Astrocyte of the spinal cord (primary cell): Measurements from ENCODE around the gene ZNF600.
"Not testable (repeated sequence)": the region's sequence is repeated elsewhere in the genome, so short reads cannot be mapped to it uniquely, and the experiment has no call there.

Source experiments
- DNase-seq: peaks from one replicate; pipeline ENCODE4 v3.0.0; 2011; ENCODE audit warnings: low read depth, low spot score
- H3K4me3 ChIP-seq: 2 replicates; pipeline ENCODE4 v1.5.1; 2011; ENCODE audit warnings: low read depth, mild to moderate bottlenecking, low read length, moderate library complexity
- CTCF ChIP-seq: IDR thresholded peaks from 2 replicates; pipeline ENCODE4 v1.5.1; 2012; ENCODE audit warnings: low read depth, mild to moderate bottlenecking, low read length, inconsistent platforms
- in situ Hi-C: cut with HindIII; loops from 2 replicates; pipeline ENCODE4 v1.10.0; 2017; ENCODE audit warnings: low sequenced_read_pairs

ZNF600 gene

DNA sequence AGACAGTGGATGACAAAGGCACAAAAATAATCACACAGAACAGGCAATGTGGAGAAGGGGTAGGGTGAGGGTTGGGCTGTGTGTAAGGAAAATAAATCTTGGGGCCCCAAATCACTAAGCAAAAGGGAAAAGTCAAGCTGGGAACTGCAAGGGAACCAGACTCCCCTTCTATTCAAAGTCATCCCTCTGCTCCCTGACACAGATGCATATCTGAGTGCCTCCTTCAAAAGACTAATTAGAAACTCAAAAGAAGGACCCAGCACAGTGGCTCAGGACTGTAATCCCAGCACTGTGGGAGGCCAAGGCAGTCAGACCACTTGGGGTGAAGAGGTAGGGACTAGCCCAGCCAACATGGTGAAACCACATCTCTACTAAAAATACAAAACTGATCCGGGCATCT is 70.1 kb downstream of the ZNF600 start:
- TF ChIP-seq CTCF: no peak
- no peak overlapping the region for H3K4me3 ChIP-seq
- no peak for DNase-seq
- in situ Hi-C loops: no loop called here

DNA sequence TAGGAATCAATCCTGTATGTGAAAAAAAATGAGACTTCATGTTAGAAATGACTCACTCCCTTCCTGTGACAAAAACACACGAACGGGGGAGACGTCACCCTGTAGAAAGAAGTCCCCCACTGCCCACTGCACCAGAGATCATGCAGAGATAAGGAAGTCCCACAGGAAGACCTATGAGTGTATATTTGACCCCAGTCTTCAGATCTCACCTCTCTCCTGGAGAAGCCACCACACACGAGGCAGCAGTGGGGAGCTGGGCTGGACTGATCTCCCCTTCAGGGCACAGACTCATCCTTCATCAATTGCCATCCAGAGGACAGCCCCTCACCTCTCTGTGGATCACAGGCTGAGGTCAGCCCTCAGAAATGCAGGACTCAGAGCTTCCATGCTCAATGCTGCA is 70.7 kb downstream of the ZNF600 start:
- H3K4me3 ChIP-seq, in situ Hi-C loops: not testable (repeated sequence)
- peak; percentile 12 for DNase-seq

DNA sequence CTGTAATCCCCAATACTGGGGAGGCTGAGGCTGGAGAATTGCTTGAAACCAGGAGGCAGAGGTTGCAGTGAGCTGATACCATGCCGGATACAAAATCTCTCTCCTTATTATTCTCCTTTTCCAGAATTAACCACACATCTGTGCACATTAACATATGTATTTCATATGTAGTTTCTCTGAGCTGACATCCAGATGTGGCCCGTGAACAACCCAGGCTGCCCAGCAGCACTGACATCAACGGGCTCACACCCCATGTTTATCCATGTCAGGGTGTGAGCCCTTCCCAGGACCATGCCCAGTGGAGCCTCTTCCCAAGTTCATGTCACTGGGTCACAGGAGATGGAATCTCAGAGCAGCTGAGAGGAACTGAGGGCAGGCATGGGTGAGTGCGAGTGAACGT is 71.3 kb downstream of the ZNF600 start:
- H3K4me3 ChIP-seq, in situ Hi-C loops: not testable (repeated sequence)

More for the DNA sequence above, 71.3 kb downstream of the ZNF600 start:
- DNase-seq: not testable (repeated sequence)
